ENCODE results near the gene POLDIP3. TPM values are rescaled to one million over a fixed set of nuclear protein-coding genes. Genes with fewer than 3 reads are reported as not detected.
"Not testable (repeated sequence)": the region's sequence is repeated elsewhere in the genome, so short reads cannot be mapped to it uniquely, and the experiment has no call there.

The POLDIP3 gene
- total RNA-seq, 1 experiment from 2014 or later, result 67.6 TPM

DNA sequence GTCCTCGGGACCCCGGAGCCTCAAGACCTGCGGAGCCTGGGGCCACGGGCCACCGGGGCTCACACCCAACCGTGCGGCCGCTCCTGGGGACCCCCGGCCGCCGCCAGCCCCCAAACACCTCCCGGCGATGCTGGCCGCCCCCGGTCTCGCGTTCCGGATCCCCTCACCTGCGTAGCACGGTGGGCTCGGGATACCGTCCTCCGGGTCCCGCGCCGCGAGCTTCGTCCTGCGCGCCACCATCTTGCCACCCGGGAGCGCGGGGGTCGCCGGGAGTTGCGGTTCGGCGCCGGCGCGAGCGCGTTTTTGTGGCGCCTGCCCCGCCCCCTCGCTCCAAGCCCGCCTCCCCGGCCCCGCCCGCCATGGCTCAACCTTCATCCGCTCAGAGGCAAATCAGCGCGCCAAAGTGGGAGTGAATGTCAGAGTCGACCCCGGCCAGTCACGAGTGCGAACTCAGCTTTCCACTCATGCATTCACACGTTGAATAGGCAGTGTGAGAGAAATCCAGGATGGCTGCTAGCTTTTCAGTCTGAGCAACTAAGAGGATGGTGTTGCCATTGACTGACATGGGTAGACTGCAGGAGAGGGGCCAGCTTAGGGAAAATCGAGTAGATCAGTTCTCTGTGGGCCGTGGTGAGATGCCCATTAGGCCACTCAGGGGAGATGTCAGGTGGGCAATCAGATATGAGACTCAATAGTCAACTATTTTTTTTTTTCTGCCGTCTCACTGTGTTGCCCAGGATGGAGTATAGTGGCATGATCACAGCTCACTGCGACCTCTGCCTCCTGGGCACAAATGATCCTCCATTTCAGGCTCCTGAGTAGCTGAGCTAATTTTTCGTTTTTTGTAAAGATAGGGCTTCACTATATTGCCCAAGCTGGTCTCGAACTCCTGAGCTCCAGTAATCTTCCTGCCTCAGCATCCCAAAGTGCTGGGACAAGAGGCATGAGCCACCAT, 32.6 kb downstream of the POLDIP3 start:
- H3K36me3 ChIP-seq (ENCODE audit: control insufficient read depth in 1 of 2, insufficient read depth in 2 of 2, low read length in 2 of 2), result peaks cover 33 to 49% of the 10 kb centered on the region in 2 experiments; a peak in 3 of 4 replicates
- peaks cover 3 to 10% of the 10 kb centered on the region in 2 experiments for H3K4me1 ChIP-seq (ENCODE audit: control insufficient read depth in 1 of 2, insufficient read depth in 2 of 2, low read length in 2 of 2)
- RAD21 ChIA-PET (ENCODE audit: low non-redundant PET in 1 of 2, low total read pairs in 2 of 2, uncharacterized antibody in 2 of 2, unreplicated experiment in 2 of 2), result no interaction called here
- BruUV-seq (replicated peaks), result no TSS peak
- POLR2A ChIA-PET, result interaction anchor here (1.3 to 2.6 kb wide), 2 partner anchors 14 to 33 kb away, joined by 6 to 16 read pairs; partner anchors contain the start of gene POLDIP3
- TF ChIP-seq SIN3A (IDR thresholded peaks at IDR 0.05; ENCODE audit: low read depth) (peak; percentile 36; the same call in 1 of the 2 replicates), YY1 (IDR thresholded peaks at IDR 0.05; ENCODE audit: extremely low read depth, insufficient replicate concordance, low read depth, low read length) (peak; percentile 92), POLR2A (IDR thresholded peaks at IDR 0.05; ENCODE audit: borderline replicate concordance, extremely low read depth, insufficient read depth, insufficient read length) (peak; percentile 65), POLR2AphosphoS5 (IDR thresholded peaks at IDR 0.05; ENCODE audit: low read depth, low read length) (peak; percentile 89), CEBPB (IDR thresholded peaks at IDR 0.05; ENCODE audit: low read depth) (no peak)
- peak overlapping the region; percentile 75 for H3K27ac ChIP-seq (ENCODE audit: low read depth, low read length)
- H3K27me3 ChIP-seq (ENCODE audit: insufficient read depth, low read length), result no peaks in the 10 kb centered on the region
- peak overlapping the region; percentile 64 for H3K4me2 ChIP-seq (ENCODE audit: low read length)
- H4K20me1 ChIP-seq (ENCODE audit: insufficient read depth), result no peaks in the 10 kb centered on the region
- peak overlapping the region; percentile 89 for H3K9ac ChIP-seq (ENCODE audit: low read length)
- no peaks in the 10 kb centered on the region for H3K9me3 ChIP-seq (ENCODE audit: control insufficient read depth in 1 of 2, insufficient read depth in 1 of 2, low read depth in 1 of 2, low read length in 2 of 2)
- intact Hi-C loops (cut with micrococcal nuclease), result no loop called here
- peak; percentile 21 for DNase-seq (ENCODE audit: low read depth, low spot score)
- peak overlapping the region; percentile 53 to 68 for H3K4me3 ChIP-seq (replicated peaks in 1 of 2; ENCODE audit: low read depth in 1 of 2, low read length in 2 of 2)
- H3K79me2 ChIP-seq (ENCODE audit: insufficient read depth, low read length), result peaks cover 40% of the 10 kb centered on the region
- peak; percentile 87 for ATAC-seq
- CTCF ChIA-PET, result interaction anchor here (1.0 kb wide), 1 partner anchor 20 kb away, joined by 3 read pairs; no protein-coding TSS in a partner anchor
- no peak overlapping the region for H2AFZ ChIP-seq (ENCODE audit: low read depth, low read length, poor library complexity, severe bottlenecking)
- H3K9me2 ChIP-seq (ENCODE audit: insufficient read depth), result no peaks in the 10 kb centered on the region

DNA sequence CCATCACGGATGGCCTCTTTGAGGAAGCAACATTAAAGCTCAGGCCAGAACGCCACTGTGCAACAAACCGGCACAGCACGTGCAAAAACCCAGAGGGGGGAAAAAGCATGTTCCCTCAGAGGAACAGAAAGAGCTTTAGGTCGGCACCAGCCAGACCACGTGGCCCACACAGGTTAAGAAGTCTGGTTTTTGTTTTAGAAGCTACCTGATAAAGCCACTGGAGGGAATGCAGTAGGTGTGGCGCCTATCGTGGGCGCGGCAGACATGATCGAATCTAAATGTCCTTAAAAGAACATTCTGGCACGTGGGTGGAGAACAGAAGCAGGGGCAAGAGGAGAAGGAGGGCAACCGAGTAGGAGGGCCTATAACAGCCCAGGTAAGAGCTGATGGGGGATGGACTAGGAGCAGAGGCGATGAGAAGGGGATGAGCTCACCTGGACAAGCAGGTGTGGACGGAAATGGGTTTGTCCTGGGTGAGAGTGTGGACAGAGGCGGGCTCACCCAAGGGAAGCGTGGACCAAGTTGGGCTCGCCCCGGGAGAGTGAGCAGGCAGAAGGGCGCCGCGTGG, 33.4 kb downstream of the POLDIP3 start:
- DNase-seq (ENCODE audit: low read depth, low spot score), result not testable (repeated sequence)

DNA sequence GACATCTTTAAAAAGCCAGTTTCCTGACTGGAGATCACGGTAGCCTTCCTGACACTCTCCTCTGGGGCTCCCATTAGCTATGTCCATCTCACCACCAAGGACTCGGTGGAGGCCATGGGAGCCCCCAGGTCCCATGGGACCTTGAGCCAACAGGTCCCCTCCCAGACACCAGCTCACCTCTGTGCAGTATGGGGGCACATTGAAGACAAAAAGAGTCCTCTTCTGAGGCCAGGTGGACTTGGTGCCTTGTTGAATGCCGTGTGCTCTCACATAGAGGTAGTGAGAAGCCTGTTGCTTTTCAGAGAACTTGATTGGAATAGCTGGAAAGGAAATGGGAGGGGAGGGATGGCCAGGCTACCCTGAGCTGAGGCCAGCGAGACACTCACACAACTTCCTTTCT, 34.6 kb downstream of the POLDIP3 start:
- CTCF ChIA-PET; POLR2A ChIA-PET; H4K20me1 ChIP-seq (ENCODE audit: insufficient read depth); RAD21 ChIA-PET (ENCODE audit: low non-redundant PET in 1 of 2, low total read pairs in 2 of 2, uncharacterized antibody in 2 of 2, unreplicated experiment in 2 of 2); DNase-seq (ENCODE audit: low read depth, low spot score); H3K9ac ChIP-seq (ENCODE audit: low read length); H3K9me3 ChIP-seq (ENCODE audit: control insufficient read depth in 1 of 2, insufficient read depth in 1 of 2, low read depth in 1 of 2, low read length in 2 of 2); BruUV-seq (replicated peaks); H3K27ac ChIP-seq (ENCODE audit: low read depth, low read length); H3K4me2 ChIP-seq (ENCODE audit: low read length); H3K27me3 ChIP-seq (ENCODE audit: insufficient read depth, low read length); intact Hi-C loops (cut with micrococcal nuclease); H2AFZ ChIP-seq (ENCODE audit: low read depth, low read length, poor library complexity, severe bottlenecking); ATAC-seq; H3K4me3 ChIP-seq (replicated peaks in 1 of 2; ENCODE audit: low read depth in 1 of 2, low read length in 2 of 2); H3K9me2 ChIP-seq (ENCODE audit: insufficient read depth): not testable (repeated sequence)
- Histone ChIP-seq H3K79me2 (ENCODE audit: insufficient read depth, low read length) (peaks cover 40% of the 10 kb centered on the region), H3K4me1 (ENCODE audit: control insufficient read depth in 1 of 2, insufficient read depth in 2 of 2, low read length in 2 of 2) (peaks cover 3 to 10% of the 10 kb centered on the region in 2 experiments), H3K36me3 (ENCODE audit: control insufficient read depth in 1 of 2, insufficient read depth in 2 of 2, low read length in 2 of 2) (peaks cover 18 to 29% of the 10 kb centered on the region in 2 experiments; a peak in 3 of 4 replicates)

More for the DNA sequence above, 33.4 kb downstream of the POLDIP3 start:
- TSS peak; percentile 65 for BruUV-seq (replicated peaks)
- POLR2A ChIA-PET, result interaction anchor here (1.3 to 2.6 kb wide), 2 partner anchors 15 to 34 kb away, joined by 6 to 16 read pairs; partner anchors contain the start of gene POLDIP3
- H3K9ac ChIP-seq (ENCODE audit: low read length), result peak overlapping the region; percentile 89
- CTCF ChIA-PET; RAD21 ChIA-PET (ENCODE audit: low non-redundant PET in 1 of 2, low total read pairs in 2 of 2, uncharacterized antibody in 2 of 2, unreplicated experiment in 2 of 2); H4K20me1 ChIP-seq (ENCODE audit: insufficient read depth); intact Hi-C loops (cut with micrococcal nuclease); H3K9me2 ChIP-seq (ENCODE audit: insufficient read depth); H2AFZ ChIP-seq (ENCODE audit: low read depth, low read length, poor library complexity, severe bottlenecking); H3K27me3 ChIP-seq (ENCODE audit: insufficient read depth, low read length); H3K9me3 ChIP-seq (ENCODE audit: control insufficient read depth in 1 of 2, insufficient read depth in 1 of 2, low read depth in 1 of 2, low read length in 2 of 2): not testable (repeated sequence)
- peak overlapping the region; percentile 76 for H3K4me2 ChIP-seq (ENCODE audit: low read length)
- peak overlapping the region; percentile 75 for H3K27ac ChIP-seq (ENCODE audit: low read depth, low read length)
- peaks cover 3 to 10% of the 10 kb centered on the region in 2 experiments for H3K4me1 ChIP-seq (ENCODE audit: control insufficient read depth in 1 of 2, insufficient read depth in 2 of 2, low read length in 2 of 2)
- peak; percentile 59 for ATAC-seq
- peaks cover 40% of the 10 kb centered on the region for H3K79me2 ChIP-seq (ENCODE audit: insufficient read depth, low read length)
- peaks cover 25 to 41% of the 10 kb centered on the region in 2 experiments; a peak in 3 of 4 replicates for H3K36me3 ChIP-seq (ENCODE audit: control insufficient read depth in 1 of 2, insufficient read depth in 2 of 2, low read length in 2 of 2)
- H3K4me3 ChIP-seq (replicated peaks in 1 of 2; ENCODE audit: low read depth in 1 of 2, low read length in 2 of 2), result peak overlapping the region; percentile 67 to 68
